Vagina (tissue), 2 donors: ENCODE results near the gene CCDC27.

Experiments used
- POLR2A ChIP-seq, 2 donors: fragments of 450-650 bp; IDR thresholded peaks; one replicate each; pipeline ENCODE4 v1.6.1; 2017; ENCODE audit warnings: antibody characterized with exemption in 2 of 2, mild to moderate bottlenecking in 2 of 2, moderate library complexity in 2 of 2
- TF ChIP-seq, protein P1 (sequence below), 3 experiments: fragments of 450-650 bp in 2 of 3; fragments of 200-600 bp in 1 of 3; sonication (generic) in 1 of 3; IDR thresholded peaks; one replicate each; pipeline ENCODE4 v1.5.1; 2017 to 2019; ENCODE audit warnings: antibody characterized with exemption in 3 of 3, mild to moderate bottlenecking in 2 of 3, moderate library complexity in 2 of 3

GRCh38 chr1:3814065-3814464 lies 61.8 kb downstream of the CCDC27 start:
- TF ChIP-seq, protein P1, sequence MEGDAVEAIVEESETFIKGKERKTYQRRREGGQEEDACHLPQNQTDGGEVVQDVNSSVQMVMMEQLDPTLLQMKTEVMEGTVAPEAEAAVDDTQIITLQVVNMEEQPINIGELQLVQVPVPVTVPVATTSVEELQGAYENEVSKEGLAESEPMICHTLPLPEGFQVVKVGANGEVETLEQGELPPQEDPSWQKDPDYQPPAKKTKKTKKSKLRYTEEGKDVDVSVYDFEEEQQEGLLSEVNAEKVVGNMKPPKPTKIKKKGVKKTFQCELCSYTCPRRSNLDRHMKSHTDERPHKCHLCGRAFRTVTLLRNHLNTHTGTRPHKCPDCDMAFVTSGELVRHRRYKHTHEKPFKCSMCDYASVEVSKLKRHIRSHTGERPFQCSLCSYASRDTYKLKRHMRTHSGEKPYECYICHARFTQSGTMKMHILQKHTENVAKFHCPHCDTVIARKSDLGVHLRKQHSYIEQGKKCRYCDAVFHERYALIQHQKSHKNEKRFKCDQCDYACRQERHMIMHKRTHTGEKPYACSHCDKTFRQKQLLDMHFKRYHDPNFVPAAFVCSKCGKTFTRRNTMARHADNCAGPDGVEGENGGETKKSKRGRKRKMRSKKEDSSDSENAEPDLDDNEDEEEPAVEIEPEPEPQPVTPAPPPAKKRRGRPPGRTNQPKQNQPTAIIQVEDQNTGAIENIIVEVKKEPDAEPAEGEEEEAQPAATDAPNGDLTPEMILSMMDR (IDR thresholded peaks at IDR 0.05): no peak
- no peak for TF ChIP-seq POLR2A (IDR thresholded peaks at IDR 0.05)
